NCI-H128 (cell line): Measurements from ENCODE around the gene RBBP5.

ENCODE experiments used
- DNase-seq: peaks from one replicate; lab custom pipeline; 2025; ENCODE audit not compliant: unreplicated experiment; lab: John Stamatoyannopoulos, UW

The RBBP5 gene

DNA sequence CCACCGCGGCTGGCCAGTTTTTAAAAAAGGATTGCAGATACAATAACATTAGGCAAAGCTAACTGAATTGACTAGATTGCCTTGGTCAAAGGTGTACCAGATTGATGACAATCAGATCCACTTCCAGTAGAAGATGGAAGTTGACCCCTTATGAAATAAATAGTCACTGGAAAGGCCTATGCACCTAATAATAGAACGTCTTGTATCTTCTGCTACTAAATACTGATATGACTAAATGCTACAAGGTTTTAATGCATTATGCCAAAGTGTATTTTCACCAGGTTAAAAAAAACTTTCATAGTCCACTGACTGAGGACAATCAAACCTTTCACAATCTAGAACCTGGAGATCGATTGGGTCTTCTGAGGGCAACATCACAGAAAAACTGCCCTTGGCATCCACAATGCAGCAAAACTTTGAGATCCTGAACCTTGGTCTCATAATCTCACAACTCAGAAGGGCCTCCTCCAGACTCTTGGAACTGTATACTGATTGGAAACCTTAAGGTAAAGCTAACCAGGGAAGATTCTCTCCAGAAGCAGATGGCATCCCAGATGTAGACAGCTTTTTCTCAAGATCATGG lies 7.8 kb upstream of the RBBP5 start:
- no peak for DNase-seq

DNA sequence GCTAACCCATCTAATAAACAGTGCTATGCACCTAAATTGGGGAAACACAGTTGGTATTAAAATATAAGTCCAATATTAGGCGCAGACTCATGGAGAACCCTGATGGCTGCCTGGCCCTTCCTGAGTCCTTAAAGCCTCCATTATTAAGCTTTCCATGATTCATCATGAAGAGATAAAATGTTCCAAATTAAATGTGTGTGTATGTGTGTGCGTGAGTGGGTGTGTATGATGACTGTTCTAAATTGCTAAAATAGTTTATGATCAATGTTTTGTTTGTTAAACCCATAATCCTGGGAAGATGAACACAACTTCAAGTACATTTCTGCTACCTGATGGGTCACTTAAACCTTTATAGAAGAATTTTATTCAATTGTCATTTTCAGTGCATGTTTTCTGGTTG lies 6.3 kb upstream of the RBBP5 start:
- DNase-seq: no peak

GRCh38 chr1:205127646-205128045 lies 5.9 kb upstream of the RBBP5 start:
- no peak for DNase-seq

DNA sequence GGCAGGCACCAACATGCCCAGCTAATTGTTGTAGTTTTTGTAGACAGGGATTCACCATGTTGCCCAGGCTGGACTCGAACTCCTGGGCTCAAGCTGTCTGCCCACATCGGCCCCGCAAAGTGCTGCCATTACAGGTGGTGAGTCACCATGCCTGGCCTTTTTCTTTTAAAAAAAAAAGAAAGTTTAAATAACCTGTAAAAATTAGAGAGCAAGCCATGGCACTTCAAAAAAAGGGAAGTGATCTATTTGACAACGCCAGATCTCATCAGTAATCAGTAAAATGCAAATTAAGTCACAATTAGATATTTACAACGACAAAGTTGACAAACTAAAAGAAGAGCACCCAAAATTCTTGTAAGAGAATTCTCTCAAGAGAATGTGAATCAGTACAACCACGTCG lies 2.9 kb upstream of the RBBP5 start:
- no peak for DNase-seq

GRCh38 chr1:205122489-205122882 lies 708 bp upstream of the RBBP5 start:
- no peak for DNase-seq

DNA sequence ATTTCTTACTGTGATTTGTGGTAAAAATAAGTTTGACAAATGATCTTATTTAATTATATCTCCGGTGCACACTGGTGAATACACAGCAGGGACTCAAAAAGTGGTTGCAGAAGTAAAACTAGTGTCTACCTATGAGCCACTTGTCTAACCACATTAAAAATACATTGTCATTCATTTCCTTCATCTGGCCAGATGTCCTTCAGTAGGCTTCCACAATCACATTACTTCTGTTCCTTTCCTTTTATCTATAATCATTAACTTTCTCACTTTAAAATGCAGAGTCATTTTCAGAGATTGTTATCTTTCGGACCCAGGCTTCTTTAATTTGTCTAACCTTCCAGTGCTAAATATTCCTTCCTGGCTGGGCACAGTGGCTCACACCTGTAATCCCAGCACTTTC lies 3.0 kb downstream of the RBBP5 start:
- DNase-seq: no peak

DNA sequence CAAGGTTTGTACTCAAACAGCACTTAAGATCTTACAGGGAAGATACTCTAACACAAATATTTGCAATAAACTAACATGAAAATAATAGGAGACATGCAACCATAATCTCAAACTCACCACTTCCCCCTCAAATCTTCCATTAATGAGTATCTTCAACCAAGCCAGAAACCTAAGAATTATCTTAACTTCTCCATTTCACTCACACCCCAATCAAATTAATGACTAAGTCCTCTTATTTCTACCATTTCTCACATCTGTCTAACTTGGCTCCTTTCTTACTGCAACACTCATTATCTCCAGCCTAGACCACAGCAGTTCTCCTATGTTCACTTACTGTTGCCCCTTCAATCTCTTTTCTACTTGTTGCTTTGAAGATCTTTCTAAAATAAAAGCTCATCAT lies 10.4 kb downstream of the RBBP5 start:
- DNase-seq: no peak

- DNase-seq: no peak
Observed at GRCh38 chr1:205109711-205110110, 12.1 kb downstream of the RBBP5 start.

DNA sequence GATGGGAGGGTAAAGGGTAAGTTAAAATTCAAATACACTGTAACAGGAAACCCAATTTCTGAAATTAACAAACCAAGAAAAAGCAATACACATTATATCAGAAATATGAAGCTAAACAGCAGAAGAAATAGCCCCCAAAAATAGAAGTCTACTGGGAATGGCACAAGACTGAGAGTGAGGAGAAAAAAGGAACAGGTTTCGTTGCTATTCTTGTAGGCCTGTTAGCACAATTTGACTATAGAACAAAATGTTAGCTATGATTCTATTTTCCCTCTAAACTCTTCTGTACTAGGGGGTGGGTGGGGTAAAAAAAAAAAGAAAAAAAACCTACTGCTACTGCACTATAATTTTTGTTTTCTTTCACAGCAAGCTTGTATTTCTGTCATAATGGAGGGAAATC lies 12.5 kb downstream of the RBBP5 start:
- no peak for DNase-seq

- no peak for DNase-seq
Observed at GRCh38 chr1:205108464-205108863, 13.3 kb downstream of the RBBP5 start.

DNA sequence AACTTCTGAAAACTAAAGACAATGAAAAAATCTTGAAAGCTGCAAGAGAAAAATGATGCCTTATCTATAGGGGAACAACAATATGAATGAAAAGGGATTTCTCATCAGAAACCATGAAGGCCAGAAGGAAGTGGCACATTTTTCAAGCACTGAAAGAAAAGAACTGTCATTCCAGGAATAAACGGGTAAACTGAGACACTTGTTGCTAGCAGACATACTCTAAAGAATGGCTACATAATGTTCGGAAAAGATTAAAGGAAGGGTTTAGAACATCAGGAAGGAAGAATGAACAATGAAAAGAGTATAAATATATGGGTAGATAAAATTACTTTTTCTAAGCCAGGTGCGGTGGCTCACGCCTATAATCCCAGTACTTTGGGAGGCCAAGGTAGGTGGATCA lies 14.5 kb downstream of the RBBP5 start:
- no peak for DNase-seq

- DNase-seq: no peak
Observed at GRCh38 chr1:205102404-205102803, 19.4 kb downstream of the RBBP5 start.

DNA sequence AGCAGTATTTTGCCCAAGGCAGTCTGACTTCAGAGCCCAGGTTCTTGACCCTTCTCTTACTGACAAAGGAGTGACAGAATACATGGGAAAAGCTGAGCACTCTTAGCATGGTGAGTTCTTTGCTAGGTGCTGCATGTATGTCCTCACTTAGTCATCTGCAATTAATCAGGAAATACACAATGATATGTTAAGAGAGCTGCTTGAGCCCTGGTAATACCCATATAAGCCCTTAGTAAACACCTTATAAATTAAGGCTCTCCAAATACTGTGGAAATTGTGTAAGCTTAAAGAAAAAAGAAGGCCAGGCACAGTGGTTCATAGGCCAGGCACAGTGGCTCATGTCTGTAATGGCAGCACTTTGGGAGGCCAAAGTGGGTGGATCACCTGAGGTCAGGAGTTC lies 23.5 kb downstream of the RBBP5 start:
- DNase-seq: no peak

GRCh38 chr1:205095422-205095821 lies 26.4 kb downstream of the RBBP5 start:
- DNase-seq: no peak

DNA sequence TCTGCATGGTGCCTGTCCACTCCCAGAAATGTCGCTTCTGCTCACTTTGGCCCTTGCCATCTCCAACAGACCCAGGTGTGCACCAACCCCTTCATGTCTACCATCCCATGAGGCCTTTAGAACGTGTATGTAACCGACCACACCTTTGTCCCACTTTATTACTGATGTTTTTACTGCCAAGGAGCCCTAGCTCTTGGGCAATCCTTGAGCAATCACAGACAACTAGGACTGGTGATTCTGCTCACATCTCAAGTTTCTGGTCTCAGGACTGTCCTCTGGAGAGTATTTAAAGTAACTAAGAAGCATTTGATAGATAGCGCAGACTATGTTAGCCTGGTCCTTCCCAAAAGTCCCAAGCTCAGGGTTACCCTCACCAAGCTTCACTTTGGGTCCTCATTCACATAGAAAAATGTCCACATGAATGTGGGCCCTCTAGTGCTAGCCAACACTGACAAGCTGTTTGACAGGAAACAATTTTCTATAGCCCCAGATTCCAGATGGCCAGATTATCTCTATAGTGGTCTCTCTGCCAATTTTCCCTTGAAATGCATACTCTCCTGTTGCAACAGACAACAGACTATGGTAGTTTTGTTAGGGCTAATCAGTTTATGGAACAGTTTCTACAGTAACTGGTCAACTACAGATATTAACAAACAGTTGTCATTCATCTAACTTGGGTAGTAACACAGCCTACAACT lies 30.6 kb downstream of the RBBP5 start:
- DNase-seq: no peak

DNA sequence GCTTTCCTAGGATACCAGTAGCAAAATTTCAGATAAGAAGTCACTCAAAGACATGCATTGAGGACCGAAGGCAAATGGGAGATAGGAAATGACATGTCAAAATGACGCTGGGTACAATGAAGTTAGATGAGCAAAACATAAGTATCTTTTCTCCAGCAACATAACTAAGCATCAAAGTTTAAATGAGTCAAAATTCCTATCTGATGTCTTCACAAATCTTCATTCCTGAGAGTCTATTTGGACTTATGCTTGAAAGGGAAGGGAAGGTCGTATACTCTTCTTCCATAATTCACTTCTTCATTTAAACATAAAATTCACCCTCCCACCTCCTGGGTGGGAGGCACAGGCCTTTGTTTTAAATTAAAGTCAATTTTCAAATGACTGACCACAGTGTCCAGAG lies 33.4 kb downstream of the RBBP5 start:
- DNase-seq: no peak

- no peak for DNase-seq
Observed at GRCh38 chr1:205084360-205084759, 37.4 kb downstream of the RBBP5 start, which contains the start of gene TMEM81. Gene TMEM81, minus strand, starts transcription at chr1:205084460. Its CDS starts 140 bp downstream, at chr1:205084320.

GRCh38 chr1:205082431-205082830 lies 39.3 kb downstream of the RBBP5 start:
- no peak for DNase-seq

DNA sequence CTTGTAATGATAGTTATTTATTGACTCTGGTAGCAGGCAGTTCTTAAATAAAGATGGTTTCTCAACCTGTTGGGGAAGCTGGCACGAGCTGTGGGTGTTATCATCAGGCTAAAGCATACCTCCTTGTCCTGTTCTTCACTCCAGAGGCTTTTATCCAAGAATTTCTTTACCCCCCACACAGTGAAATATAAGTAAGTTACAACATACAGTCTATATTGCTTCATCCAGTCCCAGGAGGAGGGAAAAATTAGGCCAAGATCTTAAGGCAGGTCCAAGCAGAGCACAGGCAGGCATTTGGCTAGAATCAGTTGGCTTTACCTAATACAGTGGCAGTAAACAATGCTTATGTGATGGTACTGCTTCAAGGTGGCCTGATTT lies 43.9 kb downstream of the RBBP5 start:
- no peak for DNase-seq

- no peak for DNase-seq
Observed at GRCh38 chr1:205077158-205077933, 44.4 kb downstream of the RBBP5 start.

- no peak for DNase-seq
Observed at GRCh38 chr1:205076245-205076761, 45.5 kb downstream of the RBBP5 start.

- DNase-seq: no peak
Observed at GRCh38 chr1:205075642-205076155, 46.1 kb downstream of the RBBP5 start.
